ENCODE data around the gene FAM50A.

GRCh38 chrX:154437971-154438893 lies 5.7 kb upstream of the FAM50A start:
- TF ChIP-seq POLR2A (IDR thresholded peaks at IDR 0.05; ENCODE audit: low read depth, low read length) (no peak), POLR2AphosphoS5 (IDR thresholded peaks at IDR 0.05; ENCODE audit: low read depth, low read length) (no peak), TAF1 (IDR thresholded peaks at IDR 0.05; ENCODE audit: borderline replicate concordance, low read depth, low read length) (no peak)
